Activated CD8-positive, alpha-beta memory T cell treated with anti-CD3 and anti-CD28 coated beads for 4 hours (primary cell): ENCODE measurements around the gene ATP6V0E2.
"Not testable (repeated sequence)": the region's sequence is repeated elsewhere in the genome, so short reads cannot be mapped to it uniquely, and the experiment has no call there.

Source experiments
- DNase-seq, 2 donors: peaks; one replicate each; pipeline ENCODE4 v3.0.0-alpha.2; 2020; ENCODE audit warnings: low read depth in 2 of 2

Gene ATP6V0E2

GRCh38 chr7:149879271-149879743 is 5.5 kb downstream of the ATP6V0E2 start:
- no peak for DNase-seq

- no peak for DNase-seq
These were observed 6.2 kb downstream of the ATP6V0E2 start for GRCh38 chr7:149879766-149880637.

GRCh38 chr7:149880638-149881311 is 7.0 kb downstream of the ATP6V0E2 start:
- DNase-seq: no peak

- DNase-seq: no peak
These were observed 7.8 kb downstream of the ATP6V0E2 start for GRCh38 chr7:149881328-149882247.

GRCh38 chr7:149882248-149883047 is 8.7 kb downstream of the ATP6V0E2 start:
- DNase-seq: no peak

- no peak for DNase-seq
These were observed 9.3 kb downstream of the ATP6V0E2 start for GRCh38 chr7:149883048-149883438.

GRCh38 chr7:149883452-149883861 is 9.7 kb downstream of the ATP6V0E2 start:
- DNase-seq: no peak

GRCh38 chr7:149884016-149884415 is 10.2 kb downstream of the ATP6V0E2 start:
- no peak for DNase-seq

- DNase-seq: no peak
These were observed 10.8 kb downstream of the ATP6V0E2 start for GRCh38 chr7:149884541-149884940.

- no peak for DNase-seq
These were observed 11.6 kb downstream of the ATP6V0E2 start for GRCh38 chr7:149885191-149886017.

- no peak for DNase-seq
These were observed 12.2 kb downstream of the ATP6V0E2 start for GRCh38 chr7:149886018-149886415.

GRCh38 chr7:149887311-149887710 is 13.5 kb downstream of the ATP6V0E2 start:
- DNase-seq: no peak

GRCh38 chr7:149890715-149891114 is 16.9 kb downstream of the ATP6V0E2 start:
- not testable (repeated sequence) for DNase-seq

- not testable (repeated sequence) for DNase-seq
These were observed 21.2 kb downstream of the ATP6V0E2 start for GRCh38 chr7:149894957-149895356.

GRCh38 chr7:149907776-149908376 is 34.1 kb downstream of the ATP6V0E2 start:
- DNase-seq: not testable (repeated sequence)

GRCh38 chr7:149910219-149910618 is 36.5 kb downstream of the ATP6V0E2 start:
- DNase-seq: not testable (repeated sequence)

GRCh38 chr7:149912126-149912525 is 38.4 kb downstream of the ATP6V0E2 start:
- DNase-seq: not testable (repeated sequence)

- DNase-seq: not testable (repeated sequence)
These were observed 52.6 kb downstream of the ATP6V0E2 start for GRCh38 chr7:149926414-149926813.
